Neural progenitor cell (in vitro differentiated cells): ENCODE results near the gene PLXNB2. TPM values are rescaled to one million over a fixed set of nuclear protein-coding genes. Genes with fewer than 3 reads are reported as not detected.

Experiments used
- DNase-seq: peaks from one replicate; pipeline ENCODE4 v3.0.0-alpha.2; 2016; ENCODE audit warnings: low spot score
- H2AFZ ChIP-seq: fragments of 200-600 bp; sonication (generic); replicated peaks from 2 replicates; pipeline ENCODE4 v1.6.1; 2016; ENCODE audit warnings: antibody characterized with exemption
- H3F3A ChIP-seq: fragments of 200-600 bp; sonication (generic); 2 replicates; pipeline ENCODE4 v1.6.1; 2016; ENCODE audit warnings: antibody characterized with exemption, low read depth
- H3K27ac ChIP-seq: fragments of 200-600 bp; sonication (generic); 2 replicates; pipeline ENCODE4 v1.5.1; 2016; ENCODE audit warnings: mild to moderate bottlenecking
- H3K27me3 ChIP-seq: fragments of 200-600 bp; sonication (generic); 2 replicates; pipeline ENCODE4 v1.6.1; 2016; ENCODE audit warnings: mild to moderate bottlenecking, moderate library complexity
- H3K36me3 ChIP-seq: fragments of 200-600 bp; sonication (generic); 2 replicates; pipeline ENCODE4 v1.5.1; 2016
- H3K4me1 ChIP-seq: fragments of 200-600 bp; sonication (generic); 2 replicates; pipeline ENCODE4 v1.6.1; 2016; ENCODE audit warnings: mixed run types
- H3K4me2 ChIP-seq: fragments of 200-600 bp; sonication (generic); 2 replicates; pipeline ENCODE4 v1.6.1; 2016
- H3K4me3 ChIP-seq: fragments of 200-600 bp; sonication (generic); 2 replicates; pipeline ENCODE4 v1.5.1; 2016
- H3K79me2 ChIP-seq: fragments of 200-600 bp; sonication (generic); 2 replicates; pipeline ENCODE4 v1.6.1; 2016; ENCODE audit warnings: low read depth
- H3K9ac ChIP-seq: fragments of 200-600 bp; sonication (generic); 2 replicates; pipeline ENCODE4 v1.6.1; 2016
- H3K9me3 ChIP-seq: fragments of 200-600 bp; sonication (generic); 2 replicates; pipeline ENCODE4 v1.5.1; 2016; ENCODE audit warnings: low read depth
- H4K20me1 ChIP-seq: fragments of 200-600 bp; sonication (generic); 2 replicates; pipeline ENCODE4 v1.6.1; 2016; ENCODE audit warnings: low read depth
- H3K27ac Mint-ChIP-seq: 3 replicates; pipeline ENCODE4 v1.8.0; 2021; ENCODE audit warnings: mixed read lengths
- H3K27me3 Mint-ChIP-seq: 2 replicates; pipeline ENCODE4 v1.8.0; 2022; ENCODE audit warnings: low read depth, mild to moderate bottlenecking, inconsistent platforms, moderate library complexity, mixed read lengths; ENCODE audit not compliant: insufficient read depth
- H3K36me3 Mint-ChIP-seq: 3 replicates; pipeline ENCODE4 v1.8.0; 2021; ENCODE audit warnings: mixed read lengths
- H3K4me1 Mint-ChIP-seq: 3 replicates; pipeline ENCODE4 v1.8.0; 2021; ENCODE audit warnings: mixed read lengths
- H3K4me3 Mint-ChIP-seq: 3 replicates; pipeline ENCODE4 v1.8.0; 2021; ENCODE audit warnings: mild to moderate bottlenecking, moderate library complexity, mixed read lengths
- H3K9me3 Mint-ChIP-seq: 3 replicates; pipeline ENCODE4 v1.8.0; 2020; ENCODE audit warnings: mixed read lengths
- CTCF ChIP-seq: fragments of 200-600 bp; sonication (generic); IDR thresholded peaks from 2 replicates; pipeline ENCODE4 v1.5.1; 2017; ENCODE audit warnings: antibody characterized with exemption, mild to moderate bottlenecking
- EZH2 ChIP-seq: fragments of 200-600 bp; sonication (generic); IDR thresholded peaks from 2 replicates; pipeline ENCODE4 v1.6.1; 2017; ENCODE audit warnings: antibody characterized with exemption, mild to moderate bottlenecking, moderate library complexity
- EZH2phosphoT487 ChIP-seq: fragments of 200-600 bp; sonication (generic); IDR thresholded peaks from 2 replicates; pipeline ENCODE4 v1.6.1; 2017; ENCODE audit warnings: antibody characterized with exemption
- total RNA-seq: library from RNA; depleted of rRNA; stranded (reverse); fragments of >200 nt; gene quantifications from 2 replicates; pipeline ENCODE4 v1.2.3, GENCODE V29; 2015; ENCODE audit warnings: low replicate concordance

Gene PLXNB2
- total RNA-seq, 1 donor from 2014 or later = 32.4 TPM

- Histone ChIP-seq H3K79me2 (no peaks in the 10 kb centered on the region), H3K4me2 (no peak overlapping the region), H3K36me3 (no peaks in the 10 kb centered on the region), H3K9ac (no peak overlapping the region), H3K4me3 (no peak overlapping the region), H3K4me1 (no peaks in the 10 kb centered on the region), H3F3A (no peaks in the 10 kb centered on the region), H3K9me3 (no peaks in the 10 kb centered on the region), H3K27me3 (no peaks in the 10 kb centered on the region), H3K27ac (no peak overlapping the region), H2AFZ (no peak overlapping the region), H4K20me1 (peaks cover 5% of the 10 kb centered on the region)
- Mint-ChIP-seq H3K4me3 (no peak overlapping the region), H3K36me3 (peaks cover 15% of the 10 kb centered on the region), H3K4me1 (no peaks in the 10 kb centered on the region), H3K9me3 (no peaks in the 10 kb centered on the region), H3K27me3 (peaks cover 6% of the 10 kb centered on the region), H3K27ac (no peak overlapping the region)
- TF ChIP-seq CTCF (no peak), EZH2phosphoT487 (no peak), EZH2 (no peak)
- DNase-seq = no peak
Observed at GRCh38 chr22:50229370-50229769, 78.1 kb downstream of the PLXNB2 start.

DNA sequence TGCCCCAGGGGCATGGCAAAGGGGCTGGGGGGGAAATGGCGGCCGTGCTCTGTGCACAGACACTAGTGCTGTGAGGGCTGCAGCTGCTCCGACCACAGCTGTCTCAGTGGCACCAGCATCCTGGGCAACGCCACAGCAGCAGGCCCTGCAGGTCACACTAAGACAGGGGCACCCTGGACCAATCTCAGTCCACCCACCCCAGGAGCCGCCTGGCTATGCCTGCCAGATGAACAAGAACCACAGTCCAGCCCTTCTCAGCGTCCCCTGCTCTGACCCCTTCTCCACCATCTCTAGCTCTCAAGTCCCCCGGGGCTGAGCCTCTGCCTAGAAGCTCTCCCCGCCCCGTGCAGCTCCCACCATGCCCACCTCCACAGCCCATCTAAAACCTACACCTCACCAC, 79.1 kb downstream of the PLXNB2 start:
- Mint-ChIP-seq H3K9me3 (no peaks in the 10 kb centered on the region), H3K4me3 (no peak overlapping the region), H3K27me3 (peaks cover 9% of the 10 kb centered on the region), H3K27ac (no peak overlapping the region), H3K36me3 (peaks cover 10% of the 10 kb centered on the region), H3K4me1 (no peaks in the 10 kb centered on the region)
- H3K9ac ChIP-seq = no peak overlapping the region
- no peak for DNase-seq
- H3K36me3 ChIP-seq = no peaks in the 10 kb centered on the region
- H3K27ac ChIP-seq = no peak overlapping the region
- H4K20me1 ChIP-seq = peaks cover 5% of the 10 kb centered on the region
- no peak for TF ChIP-seq EZH2phosphoT487
- no peaks in the 10 kb centered on the region for H3K9me3 ChIP-seq
- H3K27me3 ChIP-seq = no peaks in the 10 kb centered on the region
- H3K4me3 ChIP-seq = no peak overlapping the region
- H2AFZ ChIP-seq = no peak overlapping the region
- no peaks in the 10 kb centered on the region for H3K4me1 ChIP-seq
- no peaks in the 10 kb centered on the region for H3K79me2 ChIP-seq
- no peaks in the 10 kb centered on the region for H3F3A ChIP-seq
- no peak overlapping the region for H3K4me2 ChIP-seq

DNA sequence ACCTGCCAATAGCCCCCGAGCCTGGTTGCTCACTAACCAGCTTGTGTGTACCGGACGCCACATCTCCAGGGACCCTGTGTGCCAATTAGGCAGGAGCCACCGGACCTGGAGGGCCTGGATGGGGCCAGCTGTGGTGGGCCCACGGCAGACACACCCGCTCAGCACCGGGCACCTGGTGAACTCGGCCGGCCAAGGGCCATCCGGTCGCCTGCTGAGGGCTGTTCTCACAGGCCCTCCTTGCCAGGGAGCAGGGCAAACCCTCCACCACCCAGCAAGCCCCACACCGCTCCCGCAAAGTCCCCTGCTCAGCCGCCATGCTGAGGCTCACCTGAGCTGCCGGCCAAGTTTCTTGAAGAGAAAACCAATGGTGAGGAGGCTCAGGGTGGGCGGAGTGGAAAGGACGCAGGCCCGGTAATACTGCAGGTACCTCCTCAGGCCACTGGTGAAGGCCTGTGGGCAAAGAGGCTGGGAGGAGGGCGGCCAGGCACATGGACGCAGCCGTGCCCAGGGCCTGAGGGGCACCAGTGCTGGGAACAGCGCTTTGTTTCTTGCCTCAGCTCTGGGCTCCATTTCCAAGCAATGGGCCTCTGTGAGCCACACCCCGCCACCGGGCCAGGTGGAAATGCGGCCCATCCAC, 79.7 kb downstream of the PLXNB2 start:
- Mint-ChIP-seq H3K4me3 (no peak overlapping the region), H3K27me3 (peaks cover 13% of the 10 kb centered on the region), H3K4me1 (no peaks in the 10 kb centered on the region), H3K9me3 (no peaks in the 10 kb centered on the region), H3K27ac (no peak overlapping the region), H3K36me3 (peaks cover 13% of the 10 kb centered on the region)
- no peaks in the 10 kb centered on the region for H3F3A ChIP-seq
- H3K9me3 ChIP-seq = no peaks in the 10 kb centered on the region
- H3K27me3 ChIP-seq = no peaks in the 10 kb centered on the region
- no peak overlapping the region for H3K9ac ChIP-seq
- H3K27ac ChIP-seq = no peak overlapping the region
- peaks cover 5% of the 10 kb centered on the region for H4K20me1 ChIP-seq
- H3K4me3 ChIP-seq = no peak overlapping the region
- no peaks in the 10 kb centered on the region for H3K4me1 ChIP-seq
- H3K4me2 ChIP-seq = no peak overlapping the region
- no peak overlapping the region for H2AFZ ChIP-seq
- H3K79me2 ChIP-seq = no peaks in the 10 kb centered on the region
- no peaks in the 10 kb centered on the region for H3K36me3 ChIP-seq
- no peak for DNase-seq
- no peak for TF ChIP-seq CTCF
- no peak for TF ChIP-seq EZH2phosphoT487
- no peak for TF ChIP-seq EZH2

GRCh38 chr22:50226875-50227165, 80.6 kb downstream of the PLXNB2 start:
- no peaks in the 10 kb centered on the region for H3K9me3 ChIP-seq
- H3K4me2 ChIP-seq = no peak overlapping the region
- no peak overlapping the region for H2AFZ ChIP-seq
- Mint-ChIP-seq H3K27me3 (peaks cover 13% of the 10 kb centered on the region), H3K4me3 (no peak overlapping the region), H3K9me3 (no peaks in the 10 kb centered on the region), H3K36me3 (peaks cover 11% of the 10 kb centered on the region), H3K4me1 (no peaks in the 10 kb centered on the region), H3K27ac (no peak overlapping the region)
- no peak for TF ChIP-seq EZH2
- no peak for TF ChIP-seq CTCF
- TF ChIP-seq EZH2phosphoT487 = no peak
- no peak overlapping the region for H3K4me3 ChIP-seq
- H3K9ac ChIP-seq = no peak overlapping the region
- no peak for DNase-seq
- no peaks in the 10 kb centered on the region for H3F3A ChIP-seq
- H3K36me3 ChIP-seq = no peaks in the 10 kb centered on the region
- H3K4me1 ChIP-seq = no peaks in the 10 kb centered on the region
- no peaks in the 10 kb centered on the region for H3K79me2 ChIP-seq
- H3K27me3 ChIP-seq = no peaks in the 10 kb centered on the region
- peaks cover 5% of the 10 kb centered on the region for H4K20me1 ChIP-seq
- H3K27ac ChIP-seq = no peak overlapping the region
